GM13977 (cell line): ENCODE measurements around the gene PCMT1.

ENCODE experiments used
- DNase-seq: peaks from one replicate; pipeline ENCODE4 v3.0.0; 2012; ENCODE audit warnings: low spot score
- in situ Hi-C: fragments of 300-500 bp; cut with MboI; formaldehyde crosslinking; loops from one replicate; pipeline ENCODE4 v1.12.0; 2022; ENCODE audit warnings: low sequenced_read_pairs, low pct_unique_long_range_greater_than_20kb, mixed read lengths, inconsistent platforms; ENCODE audit not compliant: unreplicated experiment
- TF ChIP-seq, protein P1 (sequence below): IDR thresholded peaks from 2 replicates; pipeline ENCODE4 v1.5.1; 2012; ENCODE audit warnings: mild to moderate bottlenecking, control low read depth; ENCODE audit not compliant: insufficient read depth; ENCODE audit errors: extremely low read depth, missing control alignments

The PCMT1 gene

DNA sequence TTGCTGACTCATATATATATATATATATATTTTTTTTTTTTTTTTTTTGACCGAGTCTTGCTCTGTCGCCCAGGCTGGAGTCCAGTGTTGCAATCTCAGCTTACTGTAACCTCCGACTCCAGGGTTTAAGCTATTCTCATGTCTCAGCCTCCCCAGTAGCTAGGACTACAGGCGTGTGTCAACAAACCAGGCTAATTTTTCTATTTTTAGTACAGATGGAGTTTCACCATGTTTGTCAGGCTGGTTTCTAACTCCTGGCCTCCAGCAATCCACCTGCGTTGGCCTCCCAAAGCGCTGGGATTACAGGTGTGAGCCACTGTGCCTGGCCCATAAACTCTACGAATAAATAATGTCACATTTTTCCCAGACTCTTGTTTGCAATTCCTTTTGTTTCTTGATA, 109.8 kb downstream of the PCMT1 start:
- TF ChIP-seq, protein P1, sequence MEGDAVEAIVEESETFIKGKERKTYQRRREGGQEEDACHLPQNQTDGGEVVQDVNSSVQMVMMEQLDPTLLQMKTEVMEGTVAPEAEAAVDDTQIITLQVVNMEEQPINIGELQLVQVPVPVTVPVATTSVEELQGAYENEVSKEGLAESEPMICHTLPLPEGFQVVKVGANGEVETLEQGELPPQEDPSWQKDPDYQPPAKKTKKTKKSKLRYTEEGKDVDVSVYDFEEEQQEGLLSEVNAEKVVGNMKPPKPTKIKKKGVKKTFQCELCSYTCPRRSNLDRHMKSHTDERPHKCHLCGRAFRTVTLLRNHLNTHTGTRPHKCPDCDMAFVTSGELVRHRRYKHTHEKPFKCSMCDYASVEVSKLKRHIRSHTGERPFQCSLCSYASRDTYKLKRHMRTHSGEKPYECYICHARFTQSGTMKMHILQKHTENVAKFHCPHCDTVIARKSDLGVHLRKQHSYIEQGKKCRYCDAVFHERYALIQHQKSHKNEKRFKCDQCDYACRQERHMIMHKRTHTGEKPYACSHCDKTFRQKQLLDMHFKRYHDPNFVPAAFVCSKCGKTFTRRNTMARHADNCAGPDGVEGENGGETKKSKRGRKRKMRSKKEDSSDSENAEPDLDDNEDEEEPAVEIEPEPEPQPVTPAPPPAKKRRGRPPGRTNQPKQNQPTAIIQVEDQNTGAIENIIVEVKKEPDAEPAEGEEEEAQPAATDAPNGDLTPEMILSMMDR = no peak
- in situ Hi-C loops = no loop called here
- no peak for DNase-seq

DNA sequence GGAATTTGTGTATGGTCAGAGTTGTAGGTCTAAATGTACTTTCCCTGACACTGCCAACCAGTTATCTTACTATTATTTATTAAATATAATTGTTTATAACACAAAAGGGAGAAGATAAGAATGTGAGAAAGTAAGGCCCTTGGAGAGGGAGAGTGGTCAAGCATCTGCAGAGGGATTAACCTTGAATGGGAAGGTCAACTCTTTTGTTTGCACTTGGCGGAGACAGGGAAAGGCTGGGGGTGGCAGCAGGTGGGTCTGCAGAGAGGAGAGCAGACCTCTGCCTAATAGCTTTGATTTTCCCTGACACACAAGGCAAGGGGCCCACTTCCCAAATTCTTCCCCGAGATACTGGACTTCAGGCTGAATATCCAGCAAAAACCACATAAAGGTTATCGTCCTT, 110.4 kb downstream of the PCMT1 start:
- TF ChIP-seq, protein P1 = no peak
- in situ Hi-C loops = no loop called here

GRCh38 chr6:149860513-149860833, 110.9 kb downstream of the PCMT1 start:
- in situ Hi-C loops = no loop called here
- no peak for DNase-seq
- TF ChIP-seq, protein P1 = no peak

More for the DNA sequence above, 110.4 kb downstream of the PCMT1 start:
- DNase-seq = no peak
